Transverse colon (tissue), 4 donors: ENCODE data around the gene SLC11A1.

Experiments used
- POLR2A ChIP-seq: fragments of 450-650 bp; IDR thresholded peaks from one replicate; pipeline ENCODE4 v1.6.1; 2016; ENCODE audit warnings: antibody characterized with exemption, mild to moderate bottlenecking, moderate library complexity
- POLR2AphosphoS5 ChIP-seq, 3 donors: sonication (generic); formaldehyde crosslinking; IDR thresholded peaks; one replicate each; pipeline ENCODE4 v1.6.1; 2016; ENCODE audit warnings: antibody characterized with exemption in 3 of 3
- TF ChIP-seq, protein P1 (sequence below), 5 experiments: fragments of 200-600 bp in 3 of 5; fragments of 450-650 bp in 2 of 5; sonication (generic) in 3 of 5; IDR thresholded peaks; 1 replicate in 2 of 5; 2 replicates in 3 of 5; pipeline ENCODE4 v1.5.1; 2016 to 2017; ENCODE audit warnings: antibody characterized with exemption in 5 of 5, inconsistent platforms in 3 of 5, mild to moderate bottlenecking in 2 of 5, moderate library complexity in 1 of 5

DNA sequence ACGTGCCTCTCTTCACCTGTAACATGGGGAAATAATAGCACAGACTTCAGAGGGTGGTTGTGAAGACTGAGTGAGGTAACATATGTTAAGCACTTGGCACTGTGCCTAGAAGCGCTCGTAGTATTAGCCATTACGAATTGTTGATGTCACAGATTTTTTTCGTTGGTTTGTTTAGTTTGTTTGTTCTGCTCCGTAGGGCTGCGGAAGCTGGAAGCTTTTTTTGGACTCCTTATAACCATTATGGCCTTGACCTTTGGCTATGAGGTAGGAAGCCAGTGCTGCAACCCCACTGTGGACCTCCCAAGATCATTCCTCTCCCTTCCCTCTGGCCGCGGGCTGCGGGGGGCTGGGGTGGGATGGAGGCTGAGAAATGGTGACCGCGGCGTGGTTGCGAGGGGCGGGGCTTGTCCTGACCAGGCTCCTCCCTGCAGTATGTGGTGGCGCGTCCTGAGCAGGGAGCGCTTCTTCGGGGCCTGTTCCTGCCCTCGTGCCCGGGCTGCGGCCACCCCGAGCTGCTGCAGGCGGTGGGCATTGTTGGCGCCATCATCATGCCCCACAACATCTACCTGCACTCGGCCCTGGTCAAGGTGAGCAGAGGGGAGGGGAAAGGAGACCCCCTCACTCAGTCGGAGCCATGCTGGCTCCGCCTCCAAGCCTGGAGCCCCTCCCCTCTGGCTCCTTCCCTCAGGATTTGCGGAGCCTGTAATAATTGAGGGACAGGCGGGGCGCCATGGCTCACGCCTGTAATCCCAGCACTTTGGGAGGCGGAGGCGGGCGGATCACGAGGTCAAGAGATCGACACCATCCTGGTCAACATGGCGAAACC, 5.5 kb downstream of the SLC11A1 start:
- peak in 1 of 3 donors; percentile 39 for TF ChIP-seq POLR2AphosphoS5 (IDR thresholded peaks at IDR 0.05)
- peak; percentile 59 for TF ChIP-seq POLR2A
- TF ChIP-seq, protein P1, sequence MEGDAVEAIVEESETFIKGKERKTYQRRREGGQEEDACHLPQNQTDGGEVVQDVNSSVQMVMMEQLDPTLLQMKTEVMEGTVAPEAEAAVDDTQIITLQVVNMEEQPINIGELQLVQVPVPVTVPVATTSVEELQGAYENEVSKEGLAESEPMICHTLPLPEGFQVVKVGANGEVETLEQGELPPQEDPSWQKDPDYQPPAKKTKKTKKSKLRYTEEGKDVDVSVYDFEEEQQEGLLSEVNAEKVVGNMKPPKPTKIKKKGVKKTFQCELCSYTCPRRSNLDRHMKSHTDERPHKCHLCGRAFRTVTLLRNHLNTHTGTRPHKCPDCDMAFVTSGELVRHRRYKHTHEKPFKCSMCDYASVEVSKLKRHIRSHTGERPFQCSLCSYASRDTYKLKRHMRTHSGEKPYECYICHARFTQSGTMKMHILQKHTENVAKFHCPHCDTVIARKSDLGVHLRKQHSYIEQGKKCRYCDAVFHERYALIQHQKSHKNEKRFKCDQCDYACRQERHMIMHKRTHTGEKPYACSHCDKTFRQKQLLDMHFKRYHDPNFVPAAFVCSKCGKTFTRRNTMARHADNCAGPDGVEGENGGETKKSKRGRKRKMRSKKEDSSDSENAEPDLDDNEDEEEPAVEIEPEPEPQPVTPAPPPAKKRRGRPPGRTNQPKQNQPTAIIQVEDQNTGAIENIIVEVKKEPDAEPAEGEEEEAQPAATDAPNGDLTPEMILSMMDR (IDR thresholded peaks at IDR 0.05) = no peak
